B cell (primary cell): ENCODE results near the gene NPHP4. TPM values are rescaled to one million over a fixed set of nuclear protein-coding genes. Genes with fewer than 3 reads are reported as not detected.

Experiments
- ATAC-seq: fragments of 200-7000 bp; cut with Tn5 transposase; one replicate; pipeline ENCODE4 v1.10.0; 2021; ENCODE audit warnings: low read depth, mild to moderate bottlenecking, moderate number of reproducible peaks, moderate library complexity
- CTCF ChIA-PET: fragments of 350-600 bp; sonication (Branson Sonifier 250); formaldehyde crosslinking; loops from one replicate; lab custom pipeline; 2021; ENCODE audit warnings: antibody characterized with exemption, inconsistent platforms; lab: Charles Lee
- POLR2A ChIA-PET: fragments of 350-600 bp; sonication (Branson Sonifier 250); formaldehyde crosslinking; loops from one replicate; lab custom pipeline; 2021; ENCODE audit warnings: antibody characterized with exemption; lab: Charles Lee
- DNase-seq: peaks from one replicate; pipeline ENCODE4 v3.0.0; 2013
- H2AFZ ChIP-seq: 2 replicates; pipeline ENCODE4 v1.6.1; 2012; ENCODE audit warnings: mild to moderate bottlenecking, low read depth, low read length; ENCODE audit not compliant: insufficient read depth, poor library complexity, severe bottlenecking
- H3K27ac ChIP-seq, 2 donors: 1 replicate in 1 of 2; 2 replicates in 1 of 2; pipeline ENCODE4 v1.5.1; 2012 to 2013; ENCODE audit warnings: low read length in 2 of 2, mild to moderate bottlenecking in 2 of 2, moderate library complexity in 1 of 2
- H3K27me3 ChIP-seq, 4 experiments: fragments of 200-600 bp in 1 of 4; sonication (generic) in 1 of 4; replicated peaks in 1 of 4; 1 replicate in 2 of 4; 2 replicates in 2 of 4; pipeline versions ENCODE4 v1.6.1 to v1.7.0; 2013 to 2016; ENCODE audit warnings: low read length in 3 of 4, mild to moderate bottlenecking in 2 of 4, mixed read lengths in 1 of 4, moderate library complexity in 1 of 4; ENCODE audit not compliant: insufficient read depth in 4 of 4, control insufficient read depth in 3 of 4; ENCODE audit errors: control extremely low read depth in 1 of 4
- H3K36me3 ChIP-seq, 2 experiments: replicated peaks in 1 of 2; 1 replicate in 1 of 2; 2 replicates in 1 of 2; pipeline versions ENCODE4 v1.6.1 to v1.7.1; 2013; ENCODE audit warnings: low read length in 1 of 2; ENCODE audit not compliant: insufficient read depth in 2 of 2, control insufficient read depth in 1 of 2; ENCODE audit errors: control extremely low read depth in 1 of 2, extremely low read depth in 1 of 2
- H3K4me1 ChIP-seq, 2 donors: fragments of 200-600 bp in 1 of 2; sonication (generic) in 1 of 2; 1 replicate in 1 of 2; 2 replicates in 1 of 2; pipeline versions ENCODE4 v1.5.1 to v1.6.1; 2013 to 2017; ENCODE audit warnings: low read length in 2 of 2; ENCODE audit not compliant: control insufficient read depth in 2 of 2, insufficient read depth in 2 of 2
- H3K4me2 ChIP-seq: replicated peaks from 2 replicates; pipeline ENCODE3; 2012; ENCODE audit warnings: mild to moderate bottlenecking, low read depth, low read length; ENCODE audit not compliant: poor library complexity, severe bottlenecking
- H3K4me3 ChIP-seq, 5 experiments: fragments of 200-600 bp in 1 of 5; sonication (generic) in 1 of 5; 1 replicate in 3 of 5; 2 replicates in 2 of 5; pipeline versions ENCODE4 v1.5.1 to v1.7.0; 2011 to 2016; ENCODE audit warnings: low read length in 4 of 5, mild to moderate bottlenecking in 4 of 5, low read depth in 2 of 5, control low read depth in 1 of 5, moderate library complexity in 1 of 5; ENCODE audit not compliant: insufficient read depth in 1 of 5; ENCODE audit errors: control extremely low read depth in 1 of 5, extremely low read depth in 1 of 5
- H3K79me2 ChIP-seq: fragments of 200-600 bp; sonication (generic); one replicate; pipeline ENCODE4 v1.6.0; 2016; ENCODE audit warnings: low read length; ENCODE audit not compliant: control insufficient read depth, insufficient read depth
- H3K9ac ChIP-seq: fragments of 200-600 bp; sonication (generic); 2 replicates; pipeline ENCODE4 v1.6.1; 2017; ENCODE audit warnings: mild to moderate bottlenecking, low read length, moderate library complexity
- H3K9me3 ChIP-seq, 3 donors: one replicate each; pipeline versions ENCODE4 v1.6.1 to v1.7.1; 2013; ENCODE audit warnings: low read length in 2 of 3; ENCODE audit not compliant: control insufficient read depth in 2 of 3, insufficient read depth in 1 of 3; ENCODE audit errors: control extremely low read depth in 1 of 3
- H4K20me1 ChIP-seq: 2 replicates; pipeline ENCODE4 v1.6.0; 2012; ENCODE audit warnings: mild to moderate bottlenecking, low read length; ENCODE audit not compliant: insufficient read depth, control insufficient read depth, poor library complexity, severe bottlenecking
- H3K27ac Mint-ChIP-seq: one replicate; pipeline ENCODE4 v1.8.0; 2021; ENCODE audit warnings: mixed read lengths
- H3K27me3 Mint-ChIP-seq: one replicate; pipeline ENCODE4 v1.8.0; 2021; ENCODE audit warnings: mixed read lengths
- H3K4me1 Mint-ChIP-seq: one replicate; pipeline ENCODE4 v1.8.0; 2021; ENCODE audit warnings: mixed read lengths
- H3K4me3 Mint-ChIP-seq: one replicate; pipeline ENCODE4 v1.8.0; 2021; ENCODE audit warnings: mixed read lengths
- H3K9me3 Mint-ChIP-seq: one replicate; pipeline ENCODE4 v1.8.0; 2022; ENCODE audit warnings: mixed read lengths; ENCODE audit not compliant: insufficient read depth
- EZH2 ChIP-seq: IDR thresholded peaks from 2 replicates; pipeline ENCODE4 v1.6.1; 2012; ENCODE audit warnings: borderline replicate concordance, low read depth, mild to moderate bottlenecking, moderate library complexity, low read length; ENCODE audit not compliant: insufficient read depth, poor library complexity, severe bottlenecking
- WGBS: methylation state at CpG from one replicate; pipeline ENCODE4 v1.1.5; 2013; ENCODE audit warnings: missing lambda C conversion rate; ENCODE audit not compliant: insufficient coverage; 5-methylcytosine and 5-hydroxymethylcytosine counted together
- intact Hi-C: fragments of 100-400 bp; cut with micrococcal nuclease; formaldehyde crosslinking; loops from one replicate; pipeline ENCODE4 v1.10.0; 2022
- polyA plus RNA-seq: library from polyadenylated mRNA; depleted of rRNA; stranded (reverse); fragments of >200 nt; gene quantifications from 2 replicates; pipeline ENCODE4 v1.2.3, GENCODE V29; 2012
- total RNA-seq, 2 donors: library from RNA; stranded (reverse); fragments of 120-200 nt in 1 of 2; gene quantifications; 1 replicate in 1 of 2; 2 replicates in 1 of 2; pipeline versions ENCODE4 v1.2.3 to v1.2.4, GENCODE V29; 2013 to 2022
- TF ChIP-seq, protein P1 (sequence below): fragments of 200-600 bp; IDR thresholded peaks from one replicate; pipeline ENCODE4 v1.8.0; 2022; ENCODE audit warnings: antibody characterized with exemption, mild to moderate bottlenecking

Gene NPHP4
- total and polyA plus RNA-seq, 2 donors (not counting 1 experiment from before 2014, with no cell fraction given): 6.5 to 14.8 TPM

- Histone ChIP-seq H4K20me1 (no peaks in the 10 kb centered on the region), H3K79me2 (no peaks in the 10 kb centered on the region), H3K9me3 (peaks cover 0 to 5% (median 0%) of the 10 kb centered on the region in 3 donors), H3K27ac (no peak overlapping the region), H2AFZ (no peak overlapping the region), H3K4me3 (no peak overlapping the region), H3K9ac (no peak overlapping the region), H3K4me1 (no peaks in the 10 kb centered on the region), H3K36me3 (no peaks in the 10 kb centered on the region), H3K27me3 (no peaks in the 10 kb centered on the region), H3K4me2 (no peak overlapping the region)
- no peak for DNase-seq
- Mint-ChIP-seq H3K4me1 (peaks cover 4% of the 10 kb centered on the region), H3K27ac (no peak overlapping the region), H3K4me3 (no peak overlapping the region), H3K9me3 (no peaks in the 10 kb centered on the region), H3K27me3 (no peaks in the 10 kb centered on the region)
- no peak for ATAC-seq
- ChIA-PET POLR2A (no interaction called here), CTCF (interaction anchor here (0.7 to 5.7 kb wide), 2 partner anchors 381 to 409 kb away, joined by 3 to 22 read pairs; no protein-coding TSS in a partner anchor)
- WGBS: over 99% methylated on average over 16 of the region's 17 CpGs
- intact Hi-C loops: no loop called here
- TF ChIP-seq EZH2: no peak
- TF ChIP-seq, protein P1, sequence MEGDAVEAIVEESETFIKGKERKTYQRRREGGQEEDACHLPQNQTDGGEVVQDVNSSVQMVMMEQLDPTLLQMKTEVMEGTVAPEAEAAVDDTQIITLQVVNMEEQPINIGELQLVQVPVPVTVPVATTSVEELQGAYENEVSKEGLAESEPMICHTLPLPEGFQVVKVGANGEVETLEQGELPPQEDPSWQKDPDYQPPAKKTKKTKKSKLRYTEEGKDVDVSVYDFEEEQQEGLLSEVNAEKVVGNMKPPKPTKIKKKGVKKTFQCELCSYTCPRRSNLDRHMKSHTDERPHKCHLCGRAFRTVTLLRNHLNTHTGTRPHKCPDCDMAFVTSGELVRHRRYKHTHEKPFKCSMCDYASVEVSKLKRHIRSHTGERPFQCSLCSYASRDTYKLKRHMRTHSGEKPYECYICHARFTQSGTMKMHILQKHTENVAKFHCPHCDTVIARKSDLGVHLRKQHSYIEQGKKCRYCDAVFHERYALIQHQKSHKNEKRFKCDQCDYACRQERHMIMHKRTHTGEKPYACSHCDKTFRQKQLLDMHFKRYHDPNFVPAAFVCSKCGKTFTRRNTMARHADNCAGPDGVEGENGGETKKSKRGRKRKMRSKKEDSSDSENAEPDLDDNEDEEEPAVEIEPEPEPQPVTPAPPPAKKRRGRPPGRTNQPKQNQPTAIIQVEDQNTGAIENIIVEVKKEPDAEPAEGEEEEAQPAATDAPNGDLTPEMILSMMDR: no peak
Measured at GRCh38 chr1:5920201-5920600, 72.0 kb downstream of the NPHP4 start.

DNA sequence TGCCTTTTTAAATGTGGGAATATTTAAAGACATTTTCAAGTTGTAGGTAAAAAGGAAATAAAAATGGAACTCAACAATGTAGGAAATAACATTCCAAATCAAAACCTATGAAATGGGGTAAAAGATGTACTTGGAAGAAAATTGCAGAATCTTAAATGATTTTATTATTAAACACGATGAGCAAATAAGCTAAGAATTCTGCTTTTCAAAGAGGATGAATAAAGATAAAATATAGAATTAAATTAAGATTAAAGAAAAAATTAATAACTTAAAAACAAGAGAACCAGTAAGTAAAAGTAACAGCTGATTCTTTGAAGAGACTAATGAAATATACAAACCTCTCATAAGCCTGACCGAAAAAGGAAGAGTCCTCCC is 74.0 kb downstream of the NPHP4 start:
- no peaks in the 10 kb centered on the region for H3K9me3 Mint-ChIP-seq
- CTCF ChIA-PET: interaction anchor here (0.6 to 5.7 kb wide), 2 partner anchors 408 to 1298 kb away, joined by 3 to 22 read pairs; no protein-coding TSS in a partner anchor
- WGBS: no CpG with 5 or more reads among the region's 2 CpGs
- Histone ChIP-seq H3K9me3 (no peaks in the 10 kb centered on the region), H3K27ac (no peak overlapping the region), H3K4me3 (no peak overlapping the region), H3K79me2 (no peaks in the 10 kb centered on the region), H3K4me1 (no peaks in the 10 kb centered on the region), H3K27me3 (no peaks in the 10 kb centered on the region), H4K20me1 (no peaks in the 10 kb centered on the region), H2AFZ (no peak overlapping the region), H3K4me2 (no peak overlapping the region), H3K36me3 (no peaks in the 10 kb centered on the region), H3K9ac (no peak overlapping the region)
- DNase-seq (no peak), ATAC-seq (no peak)
- no peak for TF ChIP-seq EZH2
- TF ChIP-seq, protein P1: no peak
- H3K4me1 Mint-ChIP-seq: peaks cover 4% of the 10 kb centered on the region
- POLR2A ChIA-PET: no interaction called here
- intact Hi-C loops: no loop called here
- H3K4me3 Mint-ChIP-seq: no peak overlapping the region
- no peaks in the 10 kb centered on the region for H3K27me3 Mint-ChIP-seq
- H3K27ac Mint-ChIP-seq: no peak overlapping the region
